Activated T-cell treated with anti-CD3 and anti-CD28 coated beads for 4 hours (primary cell): Measurements from ENCODE around the gene C16orf87.

Experiments
- DNase-seq: peaks from one replicate; pipeline ENCODE4 v3.0.0-alpha.2; 2020

The C16orf87 gene

DNA sequence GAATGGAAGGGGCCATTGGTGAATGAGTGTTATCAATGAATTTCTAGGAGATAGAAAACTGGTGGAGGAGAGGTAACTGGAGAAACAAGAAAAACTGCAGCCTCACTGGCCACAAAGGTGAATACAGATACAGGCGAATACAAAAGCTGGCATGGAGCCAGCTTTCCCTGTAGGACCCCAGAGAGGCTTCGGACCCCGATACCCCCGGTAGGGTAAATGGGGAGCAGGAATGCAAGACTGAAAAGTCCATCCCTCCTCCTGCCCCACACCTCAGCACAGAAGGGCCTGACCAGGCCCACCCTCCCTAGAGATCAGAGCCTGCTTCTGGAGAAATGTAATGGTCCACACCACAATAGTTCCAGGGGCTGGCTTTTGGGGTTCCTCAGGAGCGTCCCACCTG, 78.0 kb downstream of the C16orf87 start:
- no peak for DNase-seq

DNA sequence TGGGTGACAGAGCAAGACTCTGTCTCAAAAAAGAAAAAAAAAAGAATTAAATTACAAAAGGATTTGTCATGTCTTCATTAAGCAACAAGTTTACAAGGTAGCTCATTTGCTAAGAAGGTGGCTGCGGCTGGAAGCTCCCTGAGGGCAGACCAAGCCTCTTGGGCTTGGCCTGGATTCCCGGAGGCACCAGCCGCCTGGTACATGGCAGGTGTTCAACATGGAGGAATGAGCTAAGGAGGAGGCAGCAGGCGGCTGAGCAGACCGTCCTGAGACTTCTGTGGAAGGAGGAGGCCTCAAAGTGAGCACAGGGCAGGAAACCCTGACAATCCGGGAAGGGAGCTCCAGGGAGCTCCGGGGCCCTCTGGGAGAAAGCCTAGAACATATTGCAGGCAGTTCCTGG, 79.6 kb downstream of the C16orf87 start:
- DNase-seq: no peak

DNA sequence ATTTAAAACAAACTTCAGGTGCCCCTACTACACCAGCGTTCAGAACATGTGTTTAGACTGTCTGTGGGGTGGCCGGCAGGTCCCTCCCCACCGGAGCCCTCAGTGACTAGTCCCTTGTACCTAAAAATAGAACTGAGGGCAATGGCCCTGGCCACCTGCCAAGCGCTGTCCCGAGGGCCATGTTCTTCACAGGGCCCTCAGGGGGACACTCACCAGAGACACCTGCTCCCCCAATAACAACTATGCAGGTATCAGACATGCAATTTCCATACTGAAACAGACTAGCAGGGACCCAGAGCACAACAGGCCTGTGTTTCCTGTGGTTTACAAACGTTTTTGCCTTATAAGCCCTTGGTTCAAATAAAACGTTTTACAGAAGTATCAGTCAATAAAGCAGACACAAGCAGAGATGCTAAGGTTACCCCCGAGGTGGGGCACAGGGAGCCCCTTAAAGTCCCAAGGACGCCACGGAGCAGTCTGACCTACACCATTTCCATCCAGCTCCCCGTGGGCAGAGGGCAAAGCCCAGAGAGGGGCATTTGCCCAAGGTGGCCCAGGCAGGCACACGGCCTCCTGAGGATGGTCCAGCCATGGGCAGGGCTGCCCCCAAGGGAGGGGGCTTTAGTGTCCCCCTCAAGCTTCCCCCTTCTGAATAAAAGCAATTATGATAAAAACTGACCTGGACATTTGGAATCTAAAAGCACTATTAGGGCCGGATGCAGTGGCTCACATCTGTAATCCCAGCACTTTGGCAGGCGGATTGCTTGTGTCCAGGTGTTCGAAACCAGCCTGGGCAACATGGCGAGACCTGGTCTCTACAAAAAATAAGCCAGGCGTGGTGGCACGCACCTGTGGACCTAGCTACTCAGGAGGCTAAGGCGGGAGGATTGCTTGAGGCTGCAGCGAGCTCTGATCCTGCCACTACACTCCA, 81.9 kb downstream of the C16orf87 start:
- DNase-seq: no peak

GRCh38 chr16:46747777-46748651, 83.0 kb downstream of the C16orf87 start, which contains the start of gene MYLK3:
MYLK3 (minus strand) TSS chr16:46748344; CDS start chr16:46748193, 151 bp downstream.
- no peak for DNase-seq

DNA sequence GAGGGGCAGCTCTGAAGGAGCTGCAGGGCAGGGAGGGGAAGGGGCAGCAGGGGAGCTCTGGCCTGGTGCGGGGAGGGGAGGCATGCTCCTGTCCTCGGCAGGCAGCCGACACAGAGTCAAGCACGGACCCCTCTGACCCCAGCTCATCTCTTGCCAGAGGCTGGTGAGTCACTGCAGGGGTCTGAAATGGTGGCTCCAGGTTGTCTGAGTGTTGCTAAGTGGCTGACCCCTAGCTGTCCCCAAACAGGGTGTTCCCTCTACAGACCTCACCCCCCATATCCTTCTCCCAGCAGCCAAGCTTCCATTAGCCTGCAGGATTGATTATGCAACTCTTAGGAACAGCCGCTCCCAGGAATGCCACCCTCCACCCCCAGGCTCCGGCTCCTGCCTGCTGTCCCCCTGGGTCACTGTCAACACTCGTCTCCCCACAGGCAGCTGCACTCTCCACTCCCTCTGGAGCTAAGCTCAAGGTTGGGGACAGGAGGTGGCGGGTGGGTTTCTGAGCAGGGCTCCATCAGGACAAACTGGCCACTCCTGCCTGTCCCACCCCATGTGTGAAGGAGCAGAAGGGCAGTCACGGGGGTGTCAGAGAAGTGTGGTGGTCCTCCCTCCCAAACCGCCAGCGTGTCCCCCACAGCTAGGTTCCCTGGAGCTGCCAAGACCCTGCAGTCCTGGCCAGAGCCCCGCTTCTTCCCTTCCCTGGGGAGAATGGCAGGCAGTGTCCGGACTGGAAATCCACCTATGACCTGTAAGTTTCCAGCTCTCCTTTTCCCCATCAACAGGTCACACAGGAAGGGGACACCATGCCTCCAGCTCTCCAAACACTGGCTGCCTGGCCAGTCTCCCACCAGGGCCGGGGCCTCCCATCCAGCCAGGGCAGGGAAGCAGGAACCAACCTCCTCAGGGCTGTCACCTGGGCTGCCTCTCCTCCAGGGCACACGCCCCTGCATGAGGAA, 83.9 kb downstream of the C16orf87 start:
- no peak for DNase-seq
